Esophagus muscularis mucosa (tissue), 4 donors: ENCODE data around the gene IFT43.

ENCODE experiments used
- CTCF ChIP-seq, 3 experiments: fragments of 200-600 bp in 2 of 3; fragments of 450-650 bp in 1 of 3; sonication (generic) in 2 of 3; IDR thresholded peaks; one replicate each; pipeline ENCODE4 v1.5.1; 2017 to 2019; ENCODE audit warnings: antibody characterized with exemption in 3 of 3, mild to moderate bottlenecking in 2 of 3, moderate library complexity in 1 of 3
- EP300 ChIP-seq: sonication (generic); formaldehyde crosslinking; IDR thresholded peaks from one replicate; pipeline ENCODE4 v1.6.1; 2017; ENCODE audit warnings: antibody characterized with exemption
- POLR2A ChIP-seq: fragments of 450-650 bp; IDR thresholded peaks from one replicate; pipeline ENCODE4 v1.6.1; 2017; ENCODE audit warnings: antibody characterized with exemption, moderate library complexity, mild to moderate bottlenecking, low read depth
- POLR2AphosphoS5 ChIP-seq, 2 donors: sonication (generic); formaldehyde crosslinking; IDR thresholded peaks; one replicate each; pipeline ENCODE4 v1.6.1; 2017; ENCODE audit warnings: antibody characterized with exemption in 2 of 2

- TF ChIP-seq CTCF (IDR thresholded peaks at IDR 0.05) = no peak
- TF ChIP-seq POLR2AphosphoS5 (IDR thresholded peaks at IDR 0.05) = no peak
- no peak for TF ChIP-seq POLR2A
- TF ChIP-seq EP300 = no peak
Measured at GRCh38 chr14:76115010-76115422, 129.5 kb downstream of the IFT43 start.
